ENCODE results near the gene IGF2R. TPM values are rescaled to one million over a fixed set of nuclear protein-coding genes. Genes with fewer than 3 reads are reported as not detected.

IGF2R gene
- total and polyA plus RNA-seq, 8 donors: 56.5 to 153 (median 60.4) TPM

- H3K9me3 ChIP-seq: no peaks in the 10 kb centered on the region
- intact Hi-C loops (cut with DNase I): no loop called here
- ATAC-seq: no peak
- H3K27ac ChIP-seq: no peak overlapping the region
- H3K4me1 ChIP-seq: no peaks in the 10 kb centered on the region
- H3K27me3 ChIP-seq: no peaks in the 10 kb centered on the region
- no peak for TF ChIP-seq CTCF (IDR thresholded peaks at IDR 0.05)
- no peak overlapping the region for H3K4me3 ChIP-seq
- no peak for DNase-seq
- H3K36me3 ChIP-seq: peaks cover 0 to 80% of the 10 kb centered on the region in 2 donors
Measured at GRCh38 chr6:160036331-160036695, 67.4 kb downstream of the IGF2R start.

GRCh38 chr6:160036790-160037206 lies 67.9 kb downstream of the IGF2R start:
- H3K36me3 ChIP-seq: peaks cover 0 to 80% of the 10 kb centered on the region in 2 donors
- no peaks in the 10 kb centered on the region for H3K27me3 ChIP-seq
- no peak overlapping the region for H3K27ac ChIP-seq
- ATAC-seq (peak; percentile 39), DNase-seq (peak in 1 of 4 donors; percentile 9)
- intact Hi-C loops (cut with DNase I): no loop called here
- H3K9me3 ChIP-seq: no peaks in the 10 kb centered on the region
- no peak for TF ChIP-seq CTCF (IDR thresholded peaks at IDR 0.05)
- H3K4me3 ChIP-seq: no peak overlapping the region
- H3K4me1 ChIP-seq: peaks cover under 1 to 3% of the 10 kb centered on the region in 2 donors

DNA sequence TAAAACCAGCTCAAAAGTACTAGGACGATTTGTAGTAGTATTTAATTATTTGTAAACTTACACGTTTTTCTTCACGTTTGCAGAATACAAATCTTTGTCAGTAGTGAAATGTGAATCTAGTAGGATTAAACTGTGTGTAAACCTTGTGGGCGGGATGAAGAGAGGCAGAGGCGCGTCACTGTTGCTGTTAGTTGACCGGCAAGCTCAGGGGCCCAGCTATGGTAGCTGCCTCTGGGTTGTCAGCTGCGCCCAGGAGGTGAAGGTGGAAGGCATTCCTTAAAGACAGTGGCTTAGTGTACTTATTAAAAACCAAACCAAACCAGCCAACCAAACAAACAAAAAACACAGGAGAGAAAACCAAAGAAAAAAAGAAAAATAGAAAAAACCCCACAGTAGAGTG lies 69.6 kb downstream of the IGF2R start:
- TF ChIP-seq CTCF (IDR thresholded peaks at IDR 0.05): no peak
- H3K9me3 ChIP-seq: no peaks in the 10 kb centered on the region
- H3K4me3 ChIP-seq: no peak overlapping the region
- intact Hi-C loops (cut with DNase I): no loop called here
- peaks cover 9 to 13% of the 10 kb centered on the region in 2 donors for H3K4me1 ChIP-seq
- DNase-seq (no peak), ATAC-seq (no peak)
- peaks cover 0 to 80% of the 10 kb centered on the region in 2 donors for H3K36me3 ChIP-seq
- H3K27ac ChIP-seq: no peak overlapping the region
- H3K27me3 ChIP-seq: no peaks in the 10 kb centered on the region

DNA sequence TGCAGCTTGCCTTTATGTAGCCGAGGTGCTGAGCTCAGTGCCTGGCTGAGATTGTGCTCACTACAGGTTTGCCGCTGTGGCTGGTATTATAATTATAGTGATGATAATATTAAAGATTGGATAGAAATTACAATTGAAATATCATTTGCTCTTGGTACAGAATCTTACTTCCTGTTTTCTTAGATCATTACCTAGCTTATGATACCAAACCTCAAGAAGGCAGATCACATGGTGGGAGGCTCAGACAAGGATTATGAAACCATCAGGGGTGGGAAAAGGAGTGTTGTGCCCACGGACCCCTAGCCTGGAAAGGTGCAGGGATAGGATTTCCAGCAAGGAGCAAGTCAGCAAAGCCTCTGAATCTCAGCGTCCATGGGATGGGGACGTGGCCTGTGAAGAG lies 70.6 kb downstream of the IGF2R start:
- Histone ChIP-seq H3K4me3 (no peak overlapping the region), H3K27me3 (no peaks in the 10 kb centered on the region), H3K27ac (no peak overlapping the region), H3K36me3 (peaks cover 0 to 80% of the 10 kb centered on the region in 2 donors), H3K4me1 (peaks cover 9 to 14% of the 10 kb centered on the region in 2 donors), H3K9me3 (no peaks in the 10 kb centered on the region)
- no peak for TF ChIP-seq CTCF (IDR thresholded peaks at IDR 0.05)
- intact Hi-C loops (cut with DNase I): no loop called here
- ATAC-seq: no peak
- no peak for DNase-seq

DNA sequence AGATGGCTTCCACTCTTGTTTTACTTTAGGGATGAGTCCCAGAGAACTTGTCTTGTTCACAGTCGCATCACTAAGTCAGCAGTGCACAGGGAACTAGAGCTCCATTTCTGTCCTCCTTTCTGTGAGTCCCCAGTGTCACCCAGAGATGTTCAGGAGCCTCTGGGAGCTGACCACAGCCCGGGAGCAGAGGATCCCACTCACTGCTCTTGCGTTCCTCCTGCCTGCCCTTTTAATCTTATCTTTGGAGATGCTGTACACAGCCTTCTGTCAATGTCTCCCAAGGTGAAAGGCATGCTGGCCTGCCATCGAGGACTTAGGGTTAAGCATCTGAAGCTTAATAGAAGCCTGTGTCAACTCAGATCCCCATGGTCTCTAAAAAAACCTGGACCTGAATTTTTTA lies 71.2 kb downstream of the IGF2R start:
- ATAC-seq (no peak), DNase-seq (no peak)
- no peaks in the 10 kb centered on the region for H3K27me3 ChIP-seq
- H3K27ac ChIP-seq: no peak overlapping the region
- peaks cover 0 to 80% of the 10 kb centered on the region in 2 donors for H3K36me3 ChIP-seq
- H3K4me3 ChIP-seq: no peak overlapping the region
- H3K9me3 ChIP-seq: no peaks in the 10 kb centered on the region
- no peak for TF ChIP-seq CTCF (IDR thresholded peaks at IDR 0.05)
- intact Hi-C loops (cut with DNase I): no loop called here
- H3K4me1 ChIP-seq: peaks cover 9 to 14% of the 10 kb centered on the region in 2 donors
